DOHH2 (cell line): ENCODE data around the gene TIPIN.
A peak's percentile ranks its signal among the peaks of the same experiment; 100 is the strongest.
"Not testable (repeated sequence)": the region's sequence is repeated elsewhere in the genome, so short reads cannot be mapped to it uniquely, and the experiment has no call there.

ENCODE experiments used
- H3F3A ChIP-seq: fragments of 200-600 bp; sonication (generic), shearing (Covaris generic); 2 replicates; pipeline ENCODE4 v1.6.0; 2016; ENCODE audit warnings: antibody characterized with exemption, mild to moderate bottlenecking; ENCODE audit not compliant: control insufficient read depth, insufficient read depth
- H3K27ac ChIP-seq: fragments of 200-600 bp; sonication (generic); 2 replicates; pipeline ENCODE4 v1.5.1; 2014; ENCODE audit warnings: low read depth, mild to moderate bottlenecking, low read length, moderate library complexity
- H3K27me3 ChIP-seq: fragments of 200-600 bp; sonication (generic); 2 replicates; pipeline ENCODE4 v1.6.1; 2014; ENCODE audit warnings: mild to moderate bottlenecking, low read length, mixed read lengths; ENCODE audit not compliant: control insufficient read depth
- H3K36me3 ChIP-seq: fragments of 200-600 bp; sonication (generic); 2 replicates; pipeline ENCODE4 v1.6.1; 2014; ENCODE audit warnings: mild to moderate bottlenecking, low read length, moderate library complexity, mixed read lengths; ENCODE audit not compliant: control insufficient read depth
- H3K4me1 ChIP-seq: fragments of 200-600 bp; sonication (generic); 2 replicates; pipeline ENCODE4 v1.6.1; 2014; ENCODE audit warnings: mild to moderate bottlenecking, low read length, mixed read lengths; ENCODE audit not compliant: control insufficient read depth
- H3K4me2 ChIP-seq: fragments of 200-600 bp; sonication (generic); 2 replicates; pipeline ENCODE4 v1.6.0; 2014; ENCODE audit warnings: mild to moderate bottlenecking, low read length, moderate library complexity
- H3K4me3 ChIP-seq: fragments of 200-600 bp; sonication (generic); 2 replicates; pipeline ENCODE4 v1.5.1; 2014; ENCODE audit warnings: mild to moderate bottlenecking, low read length, mixed read lengths
- H3K79me2 ChIP-seq: fragments of 200-600 bp; sonication (generic); 2 replicates; pipeline ENCODE4 v1.6.1; 2014; ENCODE audit warnings: mild to moderate bottlenecking, low read length, mixed read lengths; ENCODE audit not compliant: control insufficient read depth
- H3K9me2 ChIP-seq: fragments of 200-600 bp; sonication (generic); replicated peaks from 2 replicates; pipeline ENCODE4 v1.6.1; 2014; ENCODE audit warnings: mild to moderate bottlenecking, low read length, mixed read lengths; ENCODE audit not compliant: control insufficient read depth
- H3K9me3 ChIP-seq: fragments of 200-600 bp; sonication (generic); 2 replicates; pipeline ENCODE4 v1.6.1; 2014; ENCODE audit warnings: antibody characterized with exemption, low read length, mixed read lengths; ENCODE audit not compliant: control insufficient read depth, insufficient read depth
- H4K20me1 ChIP-seq: fragments of 200-600 bp; sonication (generic); 2 replicates; pipeline ENCODE4 v1.6.0; 2014; ENCODE audit warnings: low read depth, mild to moderate bottlenecking, antibody characterized with exemption, low read length, moderate library complexity; ENCODE audit not compliant: control insufficient read depth, insufficient read depth
- CTCF ChIP-seq: fragments of 200-600 bp; sonication (generic); IDR thresholded peaks from one replicate; pipeline ENCODE4 v1.5.1; 2014; ENCODE audit warnings: antibody characterized with exemption, mild to moderate bottlenecking, low read depth, low read length; ENCODE audit not compliant: poor library complexity, severe bottlenecking
- EZH2phosphoT487 ChIP-seq: fragments of 200-600 bp; sonication (generic); IDR thresholded peaks from 2 replicates; pipeline ENCODE4 v1.6.1; 2017; ENCODE audit warnings: borderline replicate concordance, mild to moderate bottlenecking, antibody characterized with exemption, low read length, moderate library complexity, mixed read lengths

Gene TIPIN

GRCh38 chr15:66356077-66356358, 467 bp downstream of the TIPIN start:
- Histone ChIP-seq H3K27me3 (no peaks in the 10 kb centered on the region), H4K20me1 (no peaks in the 10 kb centered on the region), H3K79me2 (peaks cover 38% of the 10 kb centered on the region), H3K27ac (peak overlapping the region; percentile 78), H3F3A (peaks cover 13% of the 10 kb centered on the region), H3K4me3 (peak overlapping the region; percentile 76), H3K4me1 (peaks cover 57% of the 10 kb centered on the region), H3K9me2 (no peaks in the 10 kb centered on the region), H3K4me2 (peak overlapping the region; percentile 64), H3K36me3 (peaks cover 42% of the 10 kb centered on the region), H3K9me3 (no peaks in the 10 kb centered on the region)
- TF ChIP-seq EZH2phosphoT487, result no peak
- TF ChIP-seq CTCF, result no peak

GRCh38 chr15:66348530-66348929, 8.0 kb downstream of the TIPIN start:
- not testable (repeated sequence) for H3K4me1 ChIP-seq, H3K9me3 ChIP-seq, H3K27ac ChIP-seq, H3K4me3 ChIP-seq, H3K27me3 ChIP-seq, H3F3A ChIP-seq, H3K4me2 ChIP-seq, H4K20me1 ChIP-seq, H3K9me2 ChIP-seq
- Histone ChIP-seq H3K79me2 (peaks cover 16% of the 10 kb centered on the region), H3K36me3 (peaks cover 77% of the 10 kb centered on the region)

- H3K9me3 ChIP-seq, result no peaks in the 10 kb centered on the region
- no peak overlapping the region for H3K4me2 ChIP-seq
- H3K27me3 ChIP-seq, result no peaks in the 10 kb centered on the region
- peaks cover 16% of the 10 kb centered on the region; the same call in 1 of the 2 replicates for H3F3A ChIP-seq
- H4K20me1 ChIP-seq, result no peaks in the 10 kb centered on the region
- no peak overlapping the region for H3K27ac ChIP-seq
- H3K4me1 ChIP-seq, result no peaks in the 10 kb centered on the region
- TF ChIP-seq EZH2phosphoT487, result no peak
- TF ChIP-seq CTCF, result no peak
- no peaks in the 10 kb centered on the region for H3K9me2 ChIP-seq
- H3K79me2 ChIP-seq, result no peaks in the 10 kb centered on the region
- peaks cover 87% of the 10 kb centered on the region for H3K36me3 ChIP-seq
- H3K4me3 ChIP-seq, result no peak overlapping the region
Measured at GRCh38 chr15:66328771-66329170, 27.7 kb downstream of the TIPIN start.

- Histone ChIP-seq H3K9me2 (no peaks in the 10 kb centered on the region), H3K79me2 (no peaks in the 10 kb centered on the region), H3K27me3 (no peaks in the 10 kb centered on the region), H3K4me2 (no peak overlapping the region), H3K9me3 (no peaks in the 10 kb centered on the region), H3K27ac (no peak overlapping the region), H3K4me1 (no peaks in the 10 kb centered on the region), H4K20me1 (no peaks in the 10 kb centered on the region), H3F3A (peaks cover 11% of the 10 kb centered on the region; the same call in 1 of the 2 replicates), H3K4me3 (no peak overlapping the region), H3K36me3 (peaks cover 87% of the 10 kb centered on the region)
- no peak for TF ChIP-seq CTCF
- TF ChIP-seq EZH2phosphoT487, result no peak
Measured at GRCh38 chr15:66327736-66328135, 28.7 kb downstream of the TIPIN start.
